IMR-90 (cell line): Measurements from ENCODE around the gene IAPP. TPM values are rescaled to one million over a fixed set of nuclear protein-coding genes. Genes with fewer than 3 reads are reported as not detected.
"Not testable (repeated sequence)": the region's sequence is repeated elsewhere in the genome, so short reads cannot be mapped to it uniquely, and the experiment has no call there.

Source experiments
- ATAC-seq: fragments of 200-7000 bp; cut with Tn5 transposase; 2 replicates; pipeline ENCODE4 v1.9.1; 2020; ENCODE audit warnings: low read depth, mild to moderate bottlenecking, moderate library complexity
- BruUV-seq: library from RNA; stranded (reverse); fragments of 400-500 nt; replicated peaks from 2 replicates; lab custom pipeline; 2021; lab: Mats Ljungman, UMichigan
- CTCF ChIA-PET: fragments of 300-600 bp; formaldehyde crosslinking; extraction: SDS; loops from one replicate; lab custom pipeline; 2021; ENCODE audit warnings: antibody characterized with exemption; lab: Yijun Ruan, JAX
- POLR2A ChIA-PET: fragments of 300-600 bp; sonication (Branson Sonifier 250); formaldehyde crosslinking; loops from one replicate; lab custom pipeline; 2022; ENCODE audit warnings: antibody characterized with exemption; ENCODE audit not compliant: unreplicated experiment; lab: Charles Lee
- DNase-seq: peaks from one replicate; pipeline ENCODE4 v3.0.0; 2013
- H2AFZ ChIP-seq: replicated peaks from 2 replicates; pipeline ENCODE3; 2013; ENCODE audit warnings: low read length, mild to moderate bottlenecking; ENCODE audit not compliant: poor library complexity
- H2AK5ac ChIP-seq: 2 replicates; pipeline ENCODE4 v1.6.1; 2013; ENCODE audit warnings: low read depth, low read length, inconsistent platforms
- H2AK9ac ChIP-seq: replicated peaks from 2 replicates; pipeline ENCODE3; 2013; ENCODE audit warnings: mild to moderate bottlenecking, low read depth, low read length, moderate library complexity; ENCODE audit not compliant: poor library complexity
- H2BK120ac ChIP-seq: 2 replicates; pipeline ENCODE4 v1.6.1; 2013; ENCODE audit warnings: low read depth, low read length, inconsistent platforms
- H2BK15ac ChIP-seq: 3 replicates; pipeline ENCODE4 v1.6.1; 2013; ENCODE audit warnings: low read depth, low read length, inconsistent platforms
- H2BK20ac ChIP-seq: 2 replicates; pipeline ENCODE4 v1.6.1; 2013; ENCODE audit warnings: low read depth, mild to moderate bottlenecking, inconsistent platforms, low read length, moderate library complexity
- H2BK5ac ChIP-seq: 2 replicates; pipeline ENCODE4 v1.6.1; 2013; ENCODE audit warnings: mild to moderate bottlenecking, low read depth, low read length, inconsistent platforms; ENCODE audit not compliant: poor library complexity, severe bottlenecking
- H3K14ac ChIP-seq: replicated peaks from 2 replicates; pipeline ENCODE4 v1.6.1; 2013; ENCODE audit warnings: low read depth, low read length, inconsistent platforms
- H3K18ac ChIP-seq: 2 replicates; pipeline ENCODE4 v1.6.1; 2013; ENCODE audit warnings: low read depth, low read length, control low read depth
- H3K23ac ChIP-seq: 2 replicates; pipeline ENCODE4 v1.6.1; 2013; ENCODE audit warnings: low read depth, low read length, inconsistent platforms
- H3K27ac ChIP-seq: 2 replicates; pipeline ENCODE4 v1.5.1; 2013; ENCODE audit warnings: mild to moderate bottlenecking, control low read depth, low read length; ENCODE audit not compliant: insufficient read depth
- H3K27me3 ChIP-seq: 2 replicates; pipeline ENCODE4 v1.6.1; 2013; ENCODE audit warnings: low read length; ENCODE audit not compliant: control insufficient read depth, insufficient read depth
- H3K36me3 ChIP-seq: 2 replicates; pipeline ENCODE4 v1.6.1; 2013; ENCODE audit warnings: low read length, mixed read lengths; ENCODE audit not compliant: control insufficient read depth, insufficient read depth
- H3K4ac ChIP-seq: 2 replicates; pipeline ENCODE4 v1.6.1; 2013; ENCODE audit warnings: low read depth, low read length, inconsistent platforms
- H3K4me1 ChIP-seq: 2 replicates; pipeline ENCODE4 v1.6.1; 2013; ENCODE audit warnings: low read length, mixed read lengths; ENCODE audit not compliant: control insufficient read depth, insufficient read depth
- H3K4me2 ChIP-seq: 2 replicates; pipeline ENCODE4 v1.6.1; 2013; ENCODE audit warnings: low read depth, mild to moderate bottlenecking, control low read depth, low read length, moderate library complexity
- H3K4me3 ChIP-seq: 2 replicates; pipeline ENCODE4 v1.5.1; 2013; ENCODE audit warnings: low read depth, mild to moderate bottlenecking, control low read depth, low read length, moderate library complexity; ENCODE audit not compliant: insufficient read depth
- H3K56ac ChIP-seq: 2 replicates; pipeline ENCODE4 v1.6.1; 2013; ENCODE audit warnings: low read length, inconsistent platforms; ENCODE audit not compliant: insufficient read depth; ENCODE audit errors: extremely low read depth
- H3K79me1 ChIP-seq, 2 experiments: 2 replicates each; pipeline ENCODE4 v1.6.1; 2013; ENCODE audit warnings: low read length in 2 of 2, inconsistent platforms in 1 of 2, low read depth in 1 of 2
- H3K9ac ChIP-seq: 2 replicates; pipeline ENCODE4 v1.6.1; 2013; ENCODE audit warnings: low read depth, low read length, control low read depth
- H3K9me1 ChIP-seq: 2 replicates; pipeline ENCODE4 v1.6.1; 2013; ENCODE audit warnings: low read length, inconsistent platforms; ENCODE audit not compliant: insufficient read depth
- H3K9me3 ChIP-seq: 2 replicates; pipeline ENCODE4 v1.6.1; 2013; ENCODE audit warnings: low read length; ENCODE audit not compliant: control insufficient read depth, insufficient read depth
- H4K20me1 ChIP-seq: 2 replicates; pipeline ENCODE4 v1.6.1; 2013; ENCODE audit warnings: low read length, inconsistent platforms; ENCODE audit not compliant: insufficient read depth
- H4K5ac ChIP-seq: 2 replicates; pipeline ENCODE4 v1.6.1; 2013; ENCODE audit warnings: mild to moderate bottlenecking, low read depth, low read length, control low read depth
- H4K8ac ChIP-seq, 2 experiments: 2 replicates each; pipeline ENCODE4 v1.6.1; 2013; ENCODE audit warnings: low read depth in 2 of 2, low read length in 2 of 2, control low read depth in 1 of 2, inconsistent platforms in 1 of 2
- H4K91ac ChIP-seq: 2 replicates; pipeline ENCODE4 v1.6.1; 2013; ENCODE audit warnings: low read depth, low read length, inconsistent platforms; ENCODE audit not compliant: insufficient read depth
- BHLHE40 ChIP-seq: fragments of 150-350 bp; IDR thresholded peaks from 2 replicates; pipeline ENCODE4 v1.6.1; 2016; ENCODE audit warnings: mild to moderate bottlenecking, low read depth, low read length
- RCOR1 ChIP-seq: IDR thresholded peaks from 2 replicates; pipeline ENCODE4 v1.6.1; 2012; ENCODE audit warnings: mild to moderate bottlenecking, low read length, improper control_type of control experiment; ENCODE audit not compliant: insufficient replicate concordance
- USF2 ChIP-seq: fragments of 150-350 bp; IDR thresholded peaks from 2 replicates; pipeline ENCODE4 v1.6.1; 2017; ENCODE audit warnings: mild to moderate bottlenecking, antibody characterized with exemption, low read length, low read depth
- WGBS, 2 experiments: methylation state at CpG; one replicate each; pipeline versions ENCODE4 v1.1.5 to v1.1.7; 2013; ENCODE audit warnings: missing lambda C conversion rate in 2 of 2; ENCODE audit not compliant: insufficient read length in 1 of 2; ENCODE audit errors: extremely low coverage in 2 of 2; 5-methylcytosine and 5-hydroxymethylcytosine counted together
- dilution Hi-C: fragments of 300-500 bp; cut with HindIII; formaldehyde crosslinking; loops from one replicate; pipeline ENCODE4 v1.14.3; 2018; ENCODE audit warnings: low sequenced_read_pairs; ENCODE audit not compliant: unreplicated experiment
- in situ Hi-C: fragments of 300-500 bp; cut with MboI; formaldehyde crosslinking; loops from 3 replicates; pipeline ENCODE4 v1.14.3; 2019; ENCODE audit warnings: low sequenced_read_pairs, inconsistent platforms, mixed read lengths
- intact Hi-C: fragments of 100-400 bp; cut with micrococcal nuclease; formaldehyde crosslinking; loops from 2 replicates; pipeline ENCODE4 v1.10.0; 2022
- polyA plus RNA-seq, 3 experiments: library from polyadenylated mRNA; depleted of rRNA; stranded (reverse); fragments of >200 nt; gene quantifications; 2 replicates each; pipeline ENCODE4 v1.2.3, GENCODE V29; 2012; ENCODE audit warnings: low replicate concordance in 1 of 3
- total RNA-seq: library from RNA; depleted of rRNA; stranded (reverse); fragments of >200 nt; gene quantifications from 2 replicates; pipeline ENCODE4 v1.2.3, GENCODE V29; 2012

IAPP gene
- total and polyA plus RNA-seq, 2 of the 4 experiments (the other 2 are of a cell fraction) = not detected

GRCh38 chr12:21416511-21417121, 43.9 kb downstream of the IAPP start (continued):
- no peak for TF ChIP-seq BHLHE40
- TF ChIP-seq RCOR1 = no peak
- TF ChIP-seq USF2 = no peak

DNA sequence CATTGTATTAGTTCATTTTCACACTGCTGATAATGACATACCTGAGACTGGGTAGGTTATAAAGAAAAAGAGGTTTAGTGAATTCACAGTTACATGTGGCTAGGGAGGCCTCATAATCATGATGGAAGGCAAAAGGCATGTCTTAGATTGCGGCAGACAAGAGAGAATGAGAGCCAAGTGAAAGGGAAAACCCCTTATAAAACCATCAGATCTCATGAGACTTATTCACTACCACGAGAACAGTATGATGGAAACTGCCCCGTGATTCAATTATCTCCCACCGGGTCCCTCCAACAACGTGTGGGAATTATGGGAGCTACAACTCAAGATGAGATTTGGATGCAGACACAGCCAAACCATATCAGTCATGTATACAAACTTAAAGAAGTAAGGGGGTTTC, 45.7 kb downstream of the IAPP start:
- H2BK20ac ChIP-seq, H3K14ac ChIP-seq, H2AK9ac ChIP-seq, H4K91ac ChIP-seq, H4K20me1 ChIP-seq, DNase-seq, H2AK5ac ChIP-seq, H3K9ac ChIP-seq, intact Hi-C loops, H3K4ac ChIP-seq, H3K4me3 ChIP-seq, H2AFZ ChIP-seq, BruUV-seq, H3K18ac ChIP-seq, H3K9me3 ChIP-seq, CTCF ChIA-PET, H3K27ac ChIP-seq, H4K5ac ChIP-seq, H3K79me1 ChIP-seq, H2BK5ac ChIP-seq, POLR2A ChIA-PET, H3K56ac ChIP-seq, H4K8ac ChIP-seq, H3K9me1 ChIP-seq, H2BK120ac ChIP-seq, H3K4me1 ChIP-seq, H3K4me2 ChIP-seq, in situ Hi-C loops, H2BK15ac ChIP-seq, H3K27me3 ChIP-seq, H3K23ac ChIP-seq, dilution Hi-C loops, H3K36me3 ChIP-seq, ATAC-seq: not testable (repeated sequence)
- no CpG with 5 or more reads among the region's 5 CpGs for WGBS, 2 experiments

DNA sequence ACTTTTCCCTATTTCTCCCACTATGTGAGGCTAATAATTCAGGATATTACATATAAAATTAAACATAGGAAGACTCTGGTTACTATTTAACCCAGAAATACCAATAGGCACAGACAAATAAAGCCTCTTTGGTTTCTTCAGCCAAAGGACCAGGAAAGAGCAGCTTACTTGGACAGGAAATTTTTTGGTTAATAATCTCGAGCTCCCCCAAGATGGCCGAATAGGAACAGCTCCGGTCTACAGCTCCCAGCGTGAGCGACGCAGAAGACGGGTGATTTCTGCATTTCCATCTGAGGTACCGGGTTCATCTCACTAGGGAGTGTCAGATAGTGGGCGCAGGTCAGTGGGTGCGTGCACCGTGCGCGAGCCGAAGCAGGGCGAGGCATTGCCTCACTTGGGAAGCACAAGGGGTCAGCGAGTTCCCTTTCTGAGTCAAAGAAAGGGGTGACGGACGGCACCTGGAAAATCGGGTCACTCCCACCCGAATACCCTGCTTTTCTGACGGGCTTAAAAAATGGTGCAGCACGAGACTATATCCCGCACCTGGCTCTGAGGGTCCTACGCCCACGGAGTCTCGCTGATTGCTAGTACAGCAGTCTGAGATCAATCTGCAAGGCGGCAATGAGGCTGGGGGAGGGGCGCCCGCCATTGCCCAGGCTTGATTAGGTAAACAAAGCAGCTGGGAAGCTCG, 46.5 kb downstream of the IAPP start:
- H3K23ac ChIP-seq, H3K79me1 ChIP-seq, ATAC-seq, H2BK5ac ChIP-seq, BruUV-seq, H2AK9ac ChIP-seq, H4K91ac ChIP-seq, CTCF ChIA-PET, H3K27ac ChIP-seq, intact Hi-C loops, H2BK120ac ChIP-seq, H4K5ac ChIP-seq, in situ Hi-C loops, H3K4me3 ChIP-seq, H3K4me1 ChIP-seq, H2AK5ac ChIP-seq, H3K9me3 ChIP-seq, H3K9me1 ChIP-seq, H2BK20ac ChIP-seq, H4K20me1 ChIP-seq, dilution Hi-C loops, POLR2A ChIA-PET, H3K27me3 ChIP-seq, H4K8ac ChIP-seq, H3K9ac ChIP-seq, H2AFZ ChIP-seq, H2BK15ac ChIP-seq, H3K36me3 ChIP-seq, H3K18ac ChIP-seq, H3K4ac ChIP-seq, H3K4me2 ChIP-seq, H3K56ac ChIP-seq, DNase-seq, H3K14ac ChIP-seq: not testable (repeated sequence)
- WGBS, 2 experiments = 79% methylated on average over 5 of the region's 30 CpGs; no CpG with 5 or more reads in 1 of the 2 experiments
